SJSA1 (cell line): Measurements from ENCODE around the gene ADAMTS15. TPM values are rescaled to one million over a fixed set of nuclear protein-coding genes. Genes with fewer than 3 reads are reported as not detected.

Experiments
- DNase-seq, 2 experiments: peaks; one replicate each; pipeline ENCODE4 v3.0.0-alpha.2; 2015 to 2020; ENCODE audit warnings: low spot score in 2 of 2, low read depth in 1 of 2
- H3K27ac ChIP-seq: fragments of 250-450 bp; sonication (Bioruptor Pico); 2 replicates; pipeline ENCODE4 v1.5.1; 2020; ENCODE audit warnings: mild to moderate bottlenecking, moderate library complexity
- H3K27me3 ChIP-seq: fragments of 250-450 bp; sonication (Bioruptor Pico); replicated peaks from 2 replicates; pipeline ENCODE4 v1.5.1; 2020; ENCODE audit warnings: mild to moderate bottlenecking, moderate library complexity
- H3K36me3 ChIP-seq: fragments of 250-450 bp; sonication (Bioruptor Pico); 2 replicates; pipeline ENCODE4 v1.5.1; 2020; ENCODE audit warnings: mild to moderate bottlenecking
- H3K4me1 ChIP-seq: fragments of 250-450 bp; sonication (Bioruptor Pico); replicated peaks from 2 replicates; pipeline ENCODE4 v1.6.1; 2021; ENCODE audit warnings: mild to moderate bottlenecking
- H3K4me3 ChIP-seq: fragments of 250-450 bp; sonication (Bioruptor Pico); 2 replicates; pipeline ENCODE4 v1.5.1; 2020; ENCODE audit warnings: mild to moderate bottlenecking
- H3K9me3 ChIP-seq: fragments of 250-450 bp; sonication (Bioruptor Pico); replicated peaks from 2 replicates; pipeline ENCODE4 v1.5.1; 2020; ENCODE audit warnings: mild to moderate bottlenecking
- total RNA-seq: library from RNA; depleted of rRNA; stranded (reverse); fragments of >200 nt; shearing (Covaris generic); gene quantifications from 2 replicates; pipeline ENCODE4 v1.2.3, GENCODE V29; 2014

The ADAMTS15 gene
- total RNA-seq, 1 experiment from 2014 or later, result 1.2 TPM

- peak overlapping the region; percentile 84 for H3K27ac ChIP-seq
- H3K4me3 ChIP-seq, result no peak overlapping the region
- H3K4me1 ChIP-seq, result peaks cover 43% of the 10 kb centered on the region
- no peaks in the 10 kb centered on the region for H3K36me3 ChIP-seq
- no peaks in the 10 kb centered on the region for H3K27me3 ChIP-seq
- DNase-seq, result no peak
- H3K9me3 ChIP-seq, result no peaks in the 10 kb centered on the region
Observed at GRCh38 chr11:130477586-130478203, 29.2 kb downstream of the ADAMTS15 start.

GRCh38 chr11:130478204-130478701 lies 29.8 kb downstream of the ADAMTS15 start:
- H3K4me3 ChIP-seq, result no peak overlapping the region
- H3K4me1 ChIP-seq, result peaks cover 43% of the 10 kb centered on the region
- peak; percentile 85 to 86 for DNase-seq
- H3K27me3 ChIP-seq, result no peaks in the 10 kb centered on the region
- H3K9me3 ChIP-seq, result no peaks in the 10 kb centered on the region
- no peaks in the 10 kb centered on the region for H3K36me3 ChIP-seq
- H3K27ac ChIP-seq, result peak overlapping the region; percentile 84

GRCh38 chr11:130478881-130479280 lies 30.4 kb downstream of the ADAMTS15 start:
- Histone ChIP-seq H3K4me3 (no peak overlapping the region), H3K4me1 (peaks cover 43% of the 10 kb centered on the region), H3K36me3 (no peaks in the 10 kb centered on the region), H3K27me3 (no peaks in the 10 kb centered on the region), H3K27ac (peak overlapping the region; percentile 84), H3K9me3 (no peaks in the 10 kb centered on the region)
- no peak for DNase-seq

- H3K27me3 ChIP-seq, result no peaks in the 10 kb centered on the region
- H3K27ac ChIP-seq, result peak overlapping the region; percentile 41; the same call in 1 of the 2 replicates
- no peaks in the 10 kb centered on the region for H3K9me3 ChIP-seq
- H3K4me1 ChIP-seq, result peaks cover 43% of the 10 kb centered on the region
- H3K4me3 ChIP-seq, result no peak overlapping the region
- no peaks in the 10 kb centered on the region for H3K36me3 ChIP-seq
- DNase-seq, result peak in 1 of 2 experiments; percentile 5
Observed at GRCh38 chr11:130480186-130480585, 31.7 kb downstream of the ADAMTS15 start.

DNA sequence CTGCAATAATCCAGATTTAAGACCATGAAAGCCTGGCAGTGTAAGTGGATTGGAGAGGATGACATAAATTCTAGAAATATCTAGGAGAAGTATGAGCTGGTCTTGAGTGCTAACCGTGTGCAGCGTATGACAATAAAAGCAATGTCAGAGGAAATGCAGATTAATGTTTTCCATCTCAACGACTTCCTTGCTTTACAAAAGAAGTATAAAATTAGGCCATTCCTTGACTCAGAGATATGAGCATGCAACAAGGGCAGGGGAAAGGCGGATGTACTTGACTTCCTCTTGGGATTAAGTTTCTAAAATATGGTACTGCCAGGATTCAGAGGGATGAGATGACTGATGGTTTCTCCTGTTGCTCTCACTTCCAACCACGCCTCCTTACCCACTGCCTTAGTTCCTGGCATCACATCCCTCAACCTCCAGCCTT lies 32.3 kb downstream of the ADAMTS15 start:
- no peaks in the 10 kb centered on the region for H3K9me3 ChIP-seq
- H3K27me3 ChIP-seq, result no peaks in the 10 kb centered on the region
- H3K4me1 ChIP-seq, result peaks cover 43% of the 10 kb centered on the region
- H3K27ac ChIP-seq, result peak overlapping the region; percentile 41; the same call in 1 of the 2 replicates
- no peaks in the 10 kb centered on the region for H3K36me3 ChIP-seq
- no peak for DNase-seq
- no peak overlapping the region for H3K4me3 ChIP-seq

- Histone ChIP-seq H3K27ac (no peak overlapping the region), H3K9me3 (no peaks in the 10 kb centered on the region), H3K36me3 (no peaks in the 10 kb centered on the region), H3K4me1 (peaks cover 29% of the 10 kb centered on the region), H3K4me3 (no peak overlapping the region), H3K27me3 (no peaks in the 10 kb centered on the region)
- DNase-seq, result no peak
Observed at GRCh38 chr11:130483124-130483523, 34.7 kb downstream of the ADAMTS15 start.

DNA sequence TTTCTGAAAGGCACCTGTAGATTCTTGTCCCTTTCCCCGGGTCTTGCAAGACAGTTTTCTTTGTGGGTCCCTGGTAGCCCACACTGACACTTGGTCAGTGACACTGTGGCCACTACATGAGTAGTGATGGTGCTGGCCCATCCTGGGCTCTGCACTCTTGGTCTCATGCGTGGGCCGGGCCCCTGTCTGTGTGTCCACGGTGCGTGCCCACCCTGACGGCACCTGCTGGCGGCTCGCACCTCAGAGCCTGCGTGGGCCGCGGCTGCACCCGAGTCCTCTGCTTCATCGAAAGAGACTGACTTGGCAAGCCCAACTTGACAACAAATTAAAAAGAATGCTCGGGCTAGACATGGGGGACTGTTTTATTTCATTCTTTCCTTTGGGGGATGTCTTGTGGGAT lies 37.5 kb downstream of the ADAMTS15 start:
- Histone ChIP-seq H3K27me3 (no peaks in the 10 kb centered on the region), H3K4me3 (no peak overlapping the region), H3K36me3 (no peaks in the 10 kb centered on the region), H3K9me3 (no peaks in the 10 kb centered on the region), H3K4me1 (peaks cover 9% of the 10 kb centered on the region), H3K27ac (no peak overlapping the region)
- DNase-seq, result no peak

DNA sequence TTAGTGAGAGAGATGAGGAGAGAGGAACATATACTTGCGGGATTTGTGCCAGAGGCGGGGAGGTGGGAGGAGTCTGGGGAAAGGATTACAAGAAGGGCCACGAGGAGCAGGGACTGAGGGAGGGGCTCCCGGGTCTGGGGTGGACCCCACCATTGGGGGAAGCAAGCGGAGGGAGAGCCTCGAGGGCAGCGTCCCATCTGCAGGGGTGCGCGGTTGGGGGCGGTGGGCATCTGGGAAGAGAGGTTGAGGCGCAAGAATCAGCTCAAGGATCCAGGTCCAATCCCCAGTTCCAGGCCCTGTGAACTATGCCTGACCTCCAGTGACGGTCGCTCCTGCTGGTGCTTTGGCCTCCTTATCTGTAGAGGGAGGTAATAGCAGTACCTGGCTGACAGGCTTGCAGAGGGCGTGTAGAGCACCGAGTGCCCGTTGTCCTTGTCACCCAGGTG lies 38.0 kb downstream of the ADAMTS15 start:
- no peaks in the 10 kb centered on the region for H3K36me3 ChIP-seq
- no peak overlapping the region for H3K4me3 ChIP-seq
- peaks cover 9% of the 10 kb centered on the region for H3K4me1 ChIP-seq
- no peaks in the 10 kb centered on the region for H3K9me3 ChIP-seq
- DNase-seq, result no peak
- no peak overlapping the region for H3K27ac ChIP-seq
- H3K27me3 ChIP-seq, result no peaks in the 10 kb centered on the region

- peaks cover 9% of the 10 kb centered on the region for H3K4me1 ChIP-seq
- no peaks in the 10 kb centered on the region for H3K27me3 ChIP-seq
- H3K4me3 ChIP-seq, result no peak overlapping the region
- no peaks in the 10 kb centered on the region for H3K9me3 ChIP-seq
- no peaks in the 10 kb centered on the region for H3K36me3 ChIP-seq
- no peak overlapping the region for H3K27ac ChIP-seq
- no peak for DNase-seq
Observed at GRCh38 chr11:130486987-130487923, 38.8 kb downstream of the ADAMTS15 start.

DNA sequence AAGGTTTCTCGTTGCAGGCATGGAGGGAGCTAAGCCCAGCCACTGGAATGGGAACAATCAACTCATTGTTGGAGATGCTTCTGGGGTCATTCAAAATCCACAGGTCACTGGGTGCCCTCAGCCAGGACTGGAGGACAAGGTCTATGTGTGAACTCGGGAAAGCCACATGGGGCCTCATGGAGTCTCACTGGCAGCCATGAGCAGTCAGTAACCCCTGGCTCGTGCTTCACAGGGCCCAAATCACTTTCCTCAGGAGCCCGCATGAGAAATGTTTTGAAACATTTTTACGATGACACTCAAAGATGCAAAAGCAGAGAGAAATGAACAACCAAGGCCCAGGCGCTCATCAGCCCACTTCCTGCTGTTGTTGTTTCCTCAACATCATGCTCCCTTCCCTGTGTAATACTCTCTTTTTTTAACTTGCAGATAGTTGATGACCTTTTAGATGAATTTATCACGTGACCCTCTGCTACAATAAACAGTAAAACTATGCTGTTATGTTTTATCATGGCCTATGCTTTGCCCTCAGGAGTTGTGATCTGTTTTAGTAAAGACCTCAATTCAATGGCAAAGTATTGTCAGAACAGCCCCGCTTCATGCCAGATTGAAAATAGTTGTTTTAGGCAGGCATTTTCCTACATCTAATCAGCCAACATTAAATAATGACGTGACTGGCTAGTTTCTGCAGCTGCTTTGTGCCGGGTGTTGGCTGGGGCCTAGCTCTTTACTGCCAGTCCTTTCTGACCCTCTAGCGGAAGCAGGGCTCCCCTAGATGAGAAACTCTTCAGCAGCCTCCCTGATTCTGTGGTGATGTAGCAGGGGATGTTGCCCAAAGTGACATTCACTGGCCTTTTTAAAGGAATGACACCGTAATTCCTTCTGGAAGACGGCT lies 39.7 kb downstream of the ADAMTS15 start:
- DNase-seq, result no peak

GRCh38 chr11:130488848-130489584 lies 40.6 kb downstream of the ADAMTS15 start:
- no peaks in the 10 kb centered on the region for H3K9me3 ChIP-seq
- H3K36me3 ChIP-seq, result no peaks in the 10 kb centered on the region
- no peak for DNase-seq
- H3K4me1 ChIP-seq, result peaks cover 9% of the 10 kb centered on the region
- H3K4me3 ChIP-seq, result no peak overlapping the region
- peak overlapping the region; percentile 25; the same call in 1 of the 2 replicates for H3K27ac ChIP-seq
- H3K27me3 ChIP-seq, result no peaks in the 10 kb centered on the region

More for the DNA sequence above, 39.7 kb downstream of the ADAMTS15 start:
- H3K27me3 ChIP-seq, result no peaks in the 10 kb centered on the region
- no peak overlapping the region for H3K4me3 ChIP-seq
- H3K27ac ChIP-seq, result no peak overlapping the region
- H3K36me3 ChIP-seq, result no peaks in the 10 kb centered on the region
- no peaks in the 10 kb centered on the region for H3K9me3 ChIP-seq
- peaks cover 9% of the 10 kb centered on the region for H3K4me1 ChIP-seq

GRCh38 chr11:130489716-130490115 lies 41.3 kb downstream of the ADAMTS15 start:
- Histone ChIP-seq H3K27me3 (no peaks in the 10 kb centered on the region), H3K9me3 (no peaks in the 10 kb centered on the region), H3K4me3 (no peak overlapping the region), H3K4me1 (peaks cover 9% of the 10 kb centered on the region), H3K27ac (peak overlapping the region; percentile 25; the same call in 1 of the 2 replicates), H3K36me3 (no peaks in the 10 kb centered on the region)
- peak; percentile 46 to 68 for DNase-seq
